ENCODE results near the gene SLC16A12. TPM values are rescaled to one million over a fixed set of nuclear protein-coding genes. Genes with fewer than 3 reads are reported as not detected.
A peak's percentile ranks its signal among the peaks of the same experiment; 100 is the strongest.

SLC16A12 gene
- total and polyA plus RNA-seq, 12 donors = 0.25 to 2.4 (median 0.53) TPM; not detected in 1

GRCh38 chr10:89537364-89537763 lies 2.0 kb upstream of the SLC16A12 start:
- H3K4me1 ChIP-seq (replicated peaks in 1 of 2) = peaks cover 0 to 8% of the 10 kb centered on the region in 2 donors
- no peak overlapping the region for H3K4me3 ChIP-seq
- H3K27ac ChIP-seq = no peak overlapping the region
- DNase-seq = no peak
- intact Hi-C loops (cut with DNase I) = no loop called here
- TF ChIP-seq, protein P1, sequence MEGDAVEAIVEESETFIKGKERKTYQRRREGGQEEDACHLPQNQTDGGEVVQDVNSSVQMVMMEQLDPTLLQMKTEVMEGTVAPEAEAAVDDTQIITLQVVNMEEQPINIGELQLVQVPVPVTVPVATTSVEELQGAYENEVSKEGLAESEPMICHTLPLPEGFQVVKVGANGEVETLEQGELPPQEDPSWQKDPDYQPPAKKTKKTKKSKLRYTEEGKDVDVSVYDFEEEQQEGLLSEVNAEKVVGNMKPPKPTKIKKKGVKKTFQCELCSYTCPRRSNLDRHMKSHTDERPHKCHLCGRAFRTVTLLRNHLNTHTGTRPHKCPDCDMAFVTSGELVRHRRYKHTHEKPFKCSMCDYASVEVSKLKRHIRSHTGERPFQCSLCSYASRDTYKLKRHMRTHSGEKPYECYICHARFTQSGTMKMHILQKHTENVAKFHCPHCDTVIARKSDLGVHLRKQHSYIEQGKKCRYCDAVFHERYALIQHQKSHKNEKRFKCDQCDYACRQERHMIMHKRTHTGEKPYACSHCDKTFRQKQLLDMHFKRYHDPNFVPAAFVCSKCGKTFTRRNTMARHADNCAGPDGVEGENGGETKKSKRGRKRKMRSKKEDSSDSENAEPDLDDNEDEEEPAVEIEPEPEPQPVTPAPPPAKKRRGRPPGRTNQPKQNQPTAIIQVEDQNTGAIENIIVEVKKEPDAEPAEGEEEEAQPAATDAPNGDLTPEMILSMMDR (IDR thresholded peaks at IDR 0.05) = no peak
- no peak for TF ChIP-seq POLR2A (IDR thresholded peaks at IDR 0.05)
- H3K36me3 ChIP-seq (replicated peaks in 1 of 2) = no peaks in the 10 kb centered on the region
- H3K9me3 ChIP-seq (replicated peaks in 1 of 3) = no peaks in the 10 kb centered on the region
- peaks cover 16% of the 10 kb centered on the region for H3K27me3 ChIP-seq
- 48 to 59% (median 54%) methylated on average over 1 of the region's 1 CpG for WGBS, 4 donors

DNA sequence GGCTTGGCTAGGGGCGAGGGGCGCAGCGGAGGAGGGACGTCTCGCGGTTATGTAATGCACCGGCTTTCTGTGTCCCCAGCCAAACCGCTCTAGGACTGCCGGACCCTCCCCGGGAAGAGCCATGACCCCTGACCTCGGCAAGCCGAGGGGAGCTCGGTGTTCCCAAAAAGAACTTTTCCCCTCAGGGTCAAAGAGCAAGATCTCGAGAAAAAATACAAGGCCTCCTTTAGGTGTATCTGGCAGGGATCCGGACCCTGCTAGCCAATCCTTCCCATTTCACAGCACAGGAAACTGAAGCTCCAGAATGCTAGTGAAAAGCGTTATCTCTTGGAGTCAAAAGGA lies 590 bp upstream of the SLC16A12 start:
- Histone ChIP-seq H3K4me3 (peak overlapping the region in 1 of 4 donors; percentile 52), H3K27me3 (peaks cover 18% of the 10 kb centered on the region), H3K36me3 (replicated peaks in 1 of 2) (no peaks in the 10 kb centered on the region), H3K9me3 (replicated peaks in 1 of 3) (no peaks in the 10 kb centered on the region), H3K27ac (peak overlapping the region in 2 of 5 donors; percentile 24 to 44), H3K4me1 (replicated peaks in 1 of 2) (peaks cover 0 to 8% of the 10 kb centered on the region in 2 donors)
- intact Hi-C loops (cut with DNase I) = no loop called here
- WGBS, 4 donors = 17 to 78% (median 19%) methylated on average over 2 to 16 of the region's 16 CpGs
- DNase-seq = no peak
- TF ChIP-seq POLR2A (IDR thresholded peaks at IDR 0.05) = no peak
- TF ChIP-seq, protein P1 (IDR thresholded peaks at IDR 0.05) = no peak

DNA sequence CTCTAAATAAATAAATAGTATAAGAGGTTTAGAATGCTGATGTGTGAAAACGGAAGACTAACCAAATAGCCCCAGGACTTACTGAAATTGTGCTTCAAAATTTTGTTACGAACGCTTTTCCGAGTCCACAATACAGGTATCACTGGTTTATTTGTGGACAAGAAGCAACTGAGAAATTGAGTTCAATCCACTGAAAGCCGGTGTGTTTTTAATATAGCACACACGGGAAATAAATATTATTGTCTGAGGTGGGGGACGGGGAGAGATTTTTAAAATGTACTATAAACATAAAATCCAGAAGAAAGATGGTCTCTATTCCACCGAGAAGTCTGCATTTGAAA lies 598 bp downstream of the SLC16A12 start:
- peak overlapping the region in 1 of 4 donors; percentile 52 for H3K4me3 ChIP-seq
- no peak for TF ChIP-seq POLR2A (IDR thresholded peaks at IDR 0.05)
- TF ChIP-seq, protein P1 (IDR thresholded peaks at IDR 0.05) = no peak
- 19 to 27% (median 26%) methylated on average over 8 of the region's 8 CpGs for WGBS, 4 donors
- H3K4me1 ChIP-seq (replicated peaks in 1 of 2) = peaks cover 0 to 8% of the 10 kb centered on the region in 2 donors
- no peak for DNase-seq
- H3K27ac ChIP-seq = peak overlapping the region in 1 of 5 donors; percentile 44
- H3K27me3 ChIP-seq = peaks cover 18% of the 10 kb centered on the region
- H3K9me3 ChIP-seq (replicated peaks in 1 of 3) = no peaks in the 10 kb centered on the region
- H3K36me3 ChIP-seq (replicated peaks in 1 of 2) = no peaks in the 10 kb centered on the region
- intact Hi-C loops (cut with DNase I) = no loop called here

DNA sequence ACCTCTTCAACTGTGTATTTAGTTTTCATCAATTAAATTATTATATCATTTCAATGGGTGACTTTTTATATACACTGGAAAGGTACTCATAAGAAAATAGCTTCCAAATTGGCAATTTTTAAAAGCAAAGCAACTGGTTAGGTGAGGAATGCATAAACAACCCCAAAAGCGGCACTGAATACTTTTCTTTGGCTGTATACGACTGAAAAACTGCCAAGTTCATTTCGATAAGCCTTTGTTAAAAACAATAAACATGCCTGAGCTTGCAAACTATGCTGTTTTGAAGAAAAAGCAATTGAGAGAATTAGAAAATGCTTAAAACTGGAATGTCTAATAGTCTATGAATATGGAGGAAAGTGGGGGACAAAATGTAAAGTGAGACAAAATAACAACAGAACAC lies 2.9 kb downstream of the SLC16A12 start:
- H3K27ac ChIP-seq = no peak overlapping the region
- WGBS, 4 donors = 65 to 73% (median 71%) methylated on average over 3 of the region's 3 CpGs
- H3K27me3 ChIP-seq = peaks cover 18% of the 10 kb centered on the region
- TF ChIP-seq POLR2A (IDR thresholded peaks at IDR 0.05) = no peak
- TF ChIP-seq, protein P1 (IDR thresholded peaks at IDR 0.05) = no peak
- no peaks in the 10 kb centered on the region for H3K36me3 ChIP-seq (replicated peaks in 1 of 2)
- no peak overlapping the region for H3K4me3 ChIP-seq
- DNase-seq = no peak
- intact Hi-C loops (cut with DNase I) = no loop called here
- peaks cover 0 to 8% of the 10 kb centered on the region in 2 donors for H3K4me1 ChIP-seq (replicated peaks in 1 of 2)
- H3K9me3 ChIP-seq (replicated peaks in 1 of 3) = no peaks in the 10 kb centered on the region
